H9 (cell line): ENCODE data around the gene FUNDC2. TPM values are rescaled to one million over a fixed set of nuclear protein-coding genes. Genes with fewer than 3 reads are reported as not detected.

Source experiments
- DNase-seq: peaks from one replicate; pipeline ENCODE4 v3.0.0-alpha.2; 2017
- H2AFZ ChIP-seq: one replicate; pipeline ENCODE4 v1.6.1; 2013; ENCODE audit warnings: mild to moderate bottlenecking, low read length, control low read depth, moderate library complexity
- H2AK5ac ChIP-seq: 2 replicates; pipeline ENCODE4 v1.6.1; 2013; ENCODE audit warnings: low read length, control low read depth, mixed read lengths; ENCODE audit not compliant: insufficient read length
- H2BK120ac ChIP-seq: one replicate; pipeline ENCODE4 v1.6.1; 2013; ENCODE audit warnings: low read depth, mild to moderate bottlenecking, low read length, control low read depth, inconsistent platforms; ENCODE audit not compliant: poor library complexity, severe bottlenecking
- H2BK12ac ChIP-seq: 2 replicates; pipeline ENCODE4 v1.6.1; 2013; ENCODE audit warnings: low read length, control low read depth, mixed read lengths, low read depth; ENCODE audit not compliant: insufficient read length
- H2BK15ac ChIP-seq: 2 replicates; pipeline ENCODE4 v1.6.1; 2013; ENCODE audit warnings: low read depth, low read length, control low read depth
- H2BK20ac ChIP-seq: one replicate; pipeline ENCODE4 v1.6.1; 2013; ENCODE audit warnings: low read depth, mild to moderate bottlenecking, low read length, control low read depth, inconsistent platforms; ENCODE audit not compliant: poor library complexity, severe bottlenecking
- H2BK5ac ChIP-seq: 2 replicates; pipeline ENCODE4 v1.6.1; 2013; ENCODE audit warnings: low read length, control low read depth, mixed read lengths; ENCODE audit not compliant: insufficient read length
- H3K14ac ChIP-seq: 2 replicates; pipeline ENCODE4 v1.6.1; 2013; ENCODE audit warnings: low read length, control low read depth; ENCODE audit not compliant: insufficient read depth
- H3K18ac ChIP-seq: 2 replicates; pipeline ENCODE4 v1.6.1; 2013; ENCODE audit warnings: low read depth, mild to moderate bottlenecking, mixed read lengths, low read length, control low read depth; ENCODE audit not compliant: insufficient read length
- H3K23ac ChIP-seq: 2 replicates; pipeline ENCODE4 v1.6.1; 2013; ENCODE audit warnings: low read length, control low read depth, mixed read lengths, low read depth; ENCODE audit not compliant: insufficient read length
- H3K23me2 ChIP-seq: 2 replicates; pipeline ENCODE4 v1.6.1; 2013; ENCODE audit warnings: low read depth, mild to moderate bottlenecking, mixed read lengths, low read length, control low read depth; ENCODE audit not compliant: insufficient read length, poor library complexity, severe bottlenecking
- H3K27ac ChIP-seq: 2 replicates; pipeline ENCODE4 v1.5.1; 2013; ENCODE audit warnings: low read length, control low read depth, mixed read lengths, low read depth; ENCODE audit not compliant: insufficient read length
- H3K27me3 ChIP-seq: 2 replicates; pipeline ENCODE4 v1.6.1; 2013; ENCODE audit warnings: low read length, control low read depth, inconsistent platforms; ENCODE audit not compliant: insufficient read depth
- H3K4ac ChIP-seq: 2 replicates; pipeline ENCODE4 v1.6.1; 2013; ENCODE audit warnings: low read depth, mild to moderate bottlenecking, control low read depth, inconsistent platforms, low read length, moderate library complexity
- H3K4me1 ChIP-seq: 2 replicates; pipeline ENCODE4 v1.6.1; 2013; ENCODE audit warnings: low read length, control low read depth, inconsistent platforms; ENCODE audit not compliant: insufficient read depth
- H3K4me2 ChIP-seq: 2 replicates; pipeline ENCODE4 v1.6.1; 2013; ENCODE audit warnings: low read length, control low read depth, mixed read lengths; ENCODE audit not compliant: insufficient read length, insufficient read depth
- H3K56ac ChIP-seq: 2 replicates; pipeline ENCODE4 v1.6.1; 2013; ENCODE audit warnings: low read depth, mild to moderate bottlenecking, mixed read lengths, low read length, control low read depth; ENCODE audit not compliant: insufficient read length
- H3K79me1 ChIP-seq: 2 replicates; pipeline ENCODE4 v1.6.1; 2013; ENCODE audit warnings: low read depth, mild to moderate bottlenecking, moderate library complexity, low read length, control low read depth, inconsistent platforms; ENCODE audit not compliant: insufficient read depth, poor library complexity, severe bottlenecking
- H3K79me2 ChIP-seq: 2 replicates; pipeline ENCODE4 v1.6.1; 2013; ENCODE audit warnings: low read length, control low read depth, inconsistent platforms; ENCODE audit not compliant: insufficient read depth
- H3K9ac ChIP-seq: 2 replicates; pipeline ENCODE4 v1.6.1; 2013; ENCODE audit warnings: low read length, control low read depth, mixed read lengths; ENCODE audit not compliant: insufficient read length; ENCODE audit errors: extremely low read depth
- H3K9me3 ChIP-seq: one replicate; pipeline ENCODE4 v1.6.1; 2013; ENCODE audit warnings: low read depth, low read length, inconsistent platforms; ENCODE audit not compliant: control insufficient read depth
- H3T11ph ChIP-seq: one replicate; pipeline ENCODE4 v1.6.1; 2013; ENCODE audit warnings: mild to moderate bottlenecking, low read length, control low read depth, inconsistent platforms
- H4K20me1 ChIP-seq: one replicate; pipeline ENCODE4 v1.6.1; 2013; ENCODE audit not compliant: control insufficient read depth, insufficient read length, insufficient read depth
- H4K5ac ChIP-seq: 2 replicates; pipeline ENCODE4 v1.6.1; 2013; ENCODE audit warnings: low read depth, mild to moderate bottlenecking, mixed read lengths, low read length, control low read depth; ENCODE audit not compliant: insufficient read length
- H4K8ac ChIP-seq: replicated peaks from 2 replicates; pipeline ENCODE4 v1.6.1; 2013; ENCODE audit warnings: low read length, control low read depth, mixed read lengths, low read depth; ENCODE audit not compliant: insufficient read length
- H4K91ac ChIP-seq: 2 replicates; pipeline ENCODE4 v1.6.1; 2013; ENCODE audit warnings: low read depth, mild to moderate bottlenecking, moderate library complexity, mixed read lengths, low read length, control low read depth; ENCODE audit not compliant: insufficient read length
- H3K27ac Mint-ChIP-seq, 3 experiments: 2 replicates in 2 of 3; 3 replicates in 1 of 3; pipeline ENCODE4 v1.8.0; 2020 to 2021; ENCODE audit warnings: mixed read lengths in 3 of 3, mild to moderate bottlenecking in 1 of 3, moderate library complexity in 1 of 3
- H3K27me3 Mint-ChIP-seq: 2 replicates; pipeline ENCODE4 v1.8.0; 2021; ENCODE audit warnings: low read depth, mild to moderate bottlenecking, moderate library complexity, mixed read lengths
- H3K36me3 Mint-ChIP-seq, 3 experiments: 2 replicates in 2 of 3; 3 replicates in 1 of 3; pipeline ENCODE4 v1.8.0; 2020 to 2021; ENCODE audit warnings: low read depth in 3 of 3, mixed read lengths in 3 of 3; ENCODE audit not compliant: insufficient read depth in 1 of 3
- H3K4me1 Mint-ChIP-seq, 2 experiments: 2 replicates each; pipeline ENCODE4 v1.8.0; 2020; ENCODE audit warnings: mixed read lengths in 2 of 2
- H3K4me3 Mint-ChIP-seq, 2 experiments: 2 replicates in 1 of 2; 3 replicates in 1 of 2; pipeline ENCODE4 v1.8.0; 2020 to 2021; ENCODE audit warnings: mild to moderate bottlenecking in 2 of 2, mixed read lengths in 2 of 2, moderate library complexity in 1 of 2
- H3K9me3 Mint-ChIP-seq, 2 experiments: 2 replicates in 1 of 2; 3 replicates in 1 of 2; pipeline ENCODE4 v1.8.0; 2020; ENCODE audit warnings: mild to moderate bottlenecking in 2 of 2, mixed read lengths in 2 of 2, moderate library complexity in 1 of 2
- WGBS: extraction: QIAGEN DNeasy Blood & Tissue Kit; methylation state at CpG from one replicate; pipeline ENCODE4 v1.1.7; 2013; ENCODE audit warnings: missing lambda C conversion rate, low lambda C conversion rate, mixed read lengths; ENCODE audit not compliant: insufficient read length; ENCODE audit errors: extremely low coverage; 5-methylcytosine and 5-hydroxymethylcytosine counted together
- total RNA-seq: library from RNA; stranded (reverse); gene quantifications from 2 replicates; pipeline ENCODE4 v1.2.1, GENCODE V29; 2021
- TF ChIP-seq, protein P1 (sequence below): fragments of 200-600 bp; sonication (generic); conservative IDR thresholded peaks from 3 replicates; pipeline ENCODE4 v1.8.0; 2021; ENCODE audit warnings: antibody characterized with exemption, mild to moderate bottlenecking

FUNDC2 gene
- total RNA-seq, 1 experiment from 2014 or later: 62.1 TPM

GRCh38 chrX:155023907-155024833 lies 2.5 kb upstream of the FUNDC2 start:
- Histone ChIP-seq H3T11ph (no peak overlapping the region), H3K14ac (no peak overlapping the region), H4K91ac (no peak overlapping the region), H2BK20ac (no peak overlapping the region), H3K56ac (no peak overlapping the region), H2BK15ac (no peak overlapping the region), H3K27ac (no peak overlapping the region), H3K27me3 (no peaks in the 10 kb centered on the region), H3K9me3 (peaks cover 35% of the 10 kb centered on the region), H3K23me2 (no peaks in the 10 kb centered on the region), H4K8ac (no peak overlapping the region), H3K79me1 (no peaks in the 10 kb centered on the region), H2BK120ac (no peak overlapping the region), H2AK5ac (no peak overlapping the region), H3K4ac (no peak overlapping the region), H3K4me1 (no peaks in the 10 kb centered on the region), H3K79me2 (no peaks in the 10 kb centered on the region), H3K4me2 (no peak overlapping the region), H2BK5ac (no peak overlapping the region), H3K9ac (no peak overlapping the region), H3K18ac (no peak overlapping the region), H4K20me1 (no peaks in the 10 kb centered on the region), H4K5ac (no peak overlapping the region), H2BK12ac (no peak overlapping the region), H3K23ac (no peak overlapping the region), H2AFZ (no peak overlapping the region)
- H3K36me3 Mint-ChIP-seq: peaks cover 0 to 7% (median 3%) of the 10 kb centered on the region in 3 experiments; a peak in 2 of 7 replicates
- H3K27me3 Mint-ChIP-seq: no peaks in the 10 kb centered on the region
- TF ChIP-seq, protein P1, sequence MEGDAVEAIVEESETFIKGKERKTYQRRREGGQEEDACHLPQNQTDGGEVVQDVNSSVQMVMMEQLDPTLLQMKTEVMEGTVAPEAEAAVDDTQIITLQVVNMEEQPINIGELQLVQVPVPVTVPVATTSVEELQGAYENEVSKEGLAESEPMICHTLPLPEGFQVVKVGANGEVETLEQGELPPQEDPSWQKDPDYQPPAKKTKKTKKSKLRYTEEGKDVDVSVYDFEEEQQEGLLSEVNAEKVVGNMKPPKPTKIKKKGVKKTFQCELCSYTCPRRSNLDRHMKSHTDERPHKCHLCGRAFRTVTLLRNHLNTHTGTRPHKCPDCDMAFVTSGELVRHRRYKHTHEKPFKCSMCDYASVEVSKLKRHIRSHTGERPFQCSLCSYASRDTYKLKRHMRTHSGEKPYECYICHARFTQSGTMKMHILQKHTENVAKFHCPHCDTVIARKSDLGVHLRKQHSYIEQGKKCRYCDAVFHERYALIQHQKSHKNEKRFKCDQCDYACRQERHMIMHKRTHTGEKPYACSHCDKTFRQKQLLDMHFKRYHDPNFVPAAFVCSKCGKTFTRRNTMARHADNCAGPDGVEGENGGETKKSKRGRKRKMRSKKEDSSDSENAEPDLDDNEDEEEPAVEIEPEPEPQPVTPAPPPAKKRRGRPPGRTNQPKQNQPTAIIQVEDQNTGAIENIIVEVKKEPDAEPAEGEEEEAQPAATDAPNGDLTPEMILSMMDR: no peak
- peaks cover 7 to 10% of the 10 kb centered on the region in 2 experiments for H3K4me1 Mint-ChIP-seq
- no CpG with 5 or more reads among the region's 6 CpGs for WGBS
- peaks cover 50 to 57% of the 10 kb centered on the region in 2 experiments for H3K9me3 Mint-ChIP-seq
- no peak overlapping the region for H3K4me3 Mint-ChIP-seq
- no peak overlapping the region for H3K27ac Mint-ChIP-seq
- no peak for DNase-seq
